Measurements from ENCODE around the gene FOXO1.

The FOXO1 gene

DNA sequence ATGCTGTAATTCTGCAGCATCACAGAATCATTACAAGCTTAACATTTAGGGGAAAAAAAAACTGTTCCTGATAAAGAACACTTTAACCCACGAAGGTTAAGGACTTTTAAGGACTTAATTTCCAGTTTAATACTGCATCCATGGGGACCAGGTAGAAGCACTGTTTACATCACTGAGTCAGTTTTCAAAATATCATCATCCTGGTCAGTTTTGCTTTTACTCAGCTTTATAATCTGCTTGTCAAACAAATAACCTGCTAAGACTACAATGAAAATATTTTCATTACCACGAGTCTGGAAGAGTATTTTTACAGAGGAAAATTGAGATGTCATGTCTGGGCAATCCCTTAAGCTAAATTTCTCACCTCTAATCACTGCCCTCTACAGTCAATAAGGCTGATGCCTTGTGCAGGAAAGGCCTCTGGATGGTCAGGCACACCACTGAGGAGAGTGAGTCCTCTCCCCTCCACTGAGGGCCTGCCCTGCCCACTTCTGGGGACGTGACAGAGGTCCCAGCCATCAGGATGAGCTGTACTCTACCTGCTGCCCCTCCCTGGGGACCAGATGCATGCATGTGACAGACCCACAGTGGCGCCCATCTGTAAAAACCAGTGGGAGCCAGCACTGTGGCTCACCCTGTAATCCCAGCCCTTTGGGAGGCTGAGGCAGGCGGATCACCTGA is 31.0 kb downstream of the FOXO1 start:
- DNase-seq = no peak

DNA sequence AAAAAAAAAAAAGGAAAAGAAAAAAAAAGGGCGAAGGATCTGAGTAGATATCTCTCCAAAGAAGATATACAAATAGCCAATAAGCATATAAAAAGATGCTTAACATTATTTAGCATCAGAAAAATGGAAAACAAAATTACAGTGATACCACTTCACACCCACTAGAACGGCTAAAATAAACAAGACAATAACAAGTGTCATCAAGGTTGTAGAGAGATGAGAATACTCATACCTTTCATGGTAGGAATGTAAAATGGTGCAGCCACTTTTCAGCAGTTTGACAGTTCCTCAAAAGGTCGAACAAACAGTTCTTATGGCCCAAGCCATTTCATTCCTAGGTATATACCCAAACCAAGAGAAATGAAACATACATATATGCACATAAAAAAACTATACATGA is 33.5 kb downstream of the FOXO1 start:
- DNase-seq = no peak

- DNase-seq = no peak
Observed at GRCh38 chr13:40631605-40632004, 34.8 kb downstream of the FOXO1 start.

DNA sequence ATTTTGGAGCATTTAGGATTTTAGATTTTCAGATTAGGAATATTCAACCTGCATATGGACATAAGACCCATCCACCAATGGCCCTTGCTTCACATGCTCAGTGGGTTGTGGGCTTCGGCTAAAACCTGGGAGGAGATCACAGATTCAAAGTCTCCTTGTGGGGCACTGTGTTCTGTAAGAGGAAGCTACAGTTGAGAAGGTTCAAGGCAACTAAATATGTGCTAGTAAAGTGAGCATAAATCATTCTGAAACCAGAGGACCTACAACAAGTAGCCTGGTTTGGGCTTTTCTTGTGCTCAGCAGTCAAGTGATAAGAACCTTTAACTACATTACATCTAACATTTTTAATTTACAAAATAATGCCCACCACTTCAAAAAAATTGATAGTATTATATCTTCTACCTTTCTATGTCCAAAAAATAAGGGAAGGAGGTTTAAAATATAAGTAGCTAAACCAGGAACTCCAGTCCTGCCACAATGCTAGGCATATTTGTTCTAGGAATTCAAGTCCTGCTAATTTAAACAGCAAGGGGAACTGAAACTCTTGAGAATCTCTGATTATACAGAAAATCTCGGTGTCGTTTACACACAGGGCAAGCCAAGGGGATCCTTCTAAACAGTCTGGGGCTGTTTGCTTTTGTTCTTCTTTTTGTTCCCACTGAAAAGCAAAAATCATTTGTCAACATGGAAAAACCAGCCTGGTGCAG is 36.6 kb downstream of the FOXO1 start:
- DNase-seq = no peak

DNA sequence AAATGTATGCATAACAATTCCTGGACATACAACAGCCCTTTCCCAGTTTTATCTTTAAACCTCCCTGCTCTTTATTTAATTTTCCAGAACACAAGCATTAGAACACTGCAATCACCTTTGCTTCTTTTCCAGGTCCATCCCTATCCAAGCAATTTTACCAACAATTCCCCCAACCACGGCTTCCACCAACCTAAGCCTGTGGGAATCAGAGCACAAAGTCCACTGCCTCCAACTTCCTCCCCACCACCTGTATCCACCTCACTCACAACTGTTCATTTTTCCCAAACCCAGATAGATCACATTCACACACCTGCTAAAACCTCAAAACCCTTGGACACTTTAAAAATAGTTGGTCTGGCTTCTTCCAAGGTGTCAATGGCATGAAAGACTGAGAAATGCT is 39.5 kb downstream of the FOXO1 start:
- DNase-seq = no peak

GRCh38 chr13:40626561-40626960 is 39.9 kb downstream of the FOXO1 start:
- no peak for DNase-seq

- DNase-seq = no peak
Observed at GRCh38 chr13:40624986-40625385, 41.5 kb downstream of the FOXO1 start.

DNA sequence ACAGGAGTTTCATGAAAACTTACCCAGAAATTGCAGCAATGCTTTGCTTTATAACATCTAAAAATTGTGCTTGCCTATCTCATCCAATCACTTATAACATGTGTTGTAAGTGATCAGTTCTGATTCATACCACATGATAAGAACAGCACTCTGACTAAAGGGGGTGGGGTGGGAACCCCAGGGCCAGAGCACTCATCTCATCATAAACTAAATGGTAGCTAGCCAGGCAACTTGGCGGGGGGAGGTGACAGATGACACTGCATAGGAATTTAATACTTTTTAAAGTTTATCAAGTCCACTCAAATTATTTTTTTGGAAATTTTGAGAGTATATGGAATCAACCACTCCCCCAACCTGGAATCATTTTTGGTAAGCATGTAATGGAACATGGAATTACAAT is 42.1 kb downstream of the FOXO1 start:
- no peak for DNase-seq

- DNase-seq = no peak
Observed at GRCh38 chr13:40622761-40623160, 43.7 kb downstream of the FOXO1 start.

GRCh38 chr13:40622246-40622645 is 44.2 kb downstream of the FOXO1 start:
- no peak for DNase-seq

DNA sequence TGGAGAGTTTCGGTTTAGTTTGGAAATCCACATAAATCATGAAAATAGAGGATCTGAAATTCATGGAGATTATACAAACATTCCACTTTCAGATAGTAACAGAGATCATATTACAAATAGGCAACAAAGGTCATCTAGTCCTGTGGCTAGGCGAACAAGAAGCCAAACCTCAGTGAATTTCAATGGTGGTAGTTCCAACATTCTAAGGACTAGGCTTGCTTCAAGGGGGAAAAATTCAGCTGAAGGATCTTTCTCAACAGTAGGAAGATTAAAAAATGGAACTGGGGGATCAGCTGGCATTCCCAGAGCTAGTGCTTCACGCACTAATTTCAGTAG is 47.0 kb downstream of the FOXO1 start:
- DNase-seq = no peak

GRCh38 chr13:40618581-40619478 is 47.6 kb downstream of the FOXO1 start:
- no peak for DNase-seq

DNA sequence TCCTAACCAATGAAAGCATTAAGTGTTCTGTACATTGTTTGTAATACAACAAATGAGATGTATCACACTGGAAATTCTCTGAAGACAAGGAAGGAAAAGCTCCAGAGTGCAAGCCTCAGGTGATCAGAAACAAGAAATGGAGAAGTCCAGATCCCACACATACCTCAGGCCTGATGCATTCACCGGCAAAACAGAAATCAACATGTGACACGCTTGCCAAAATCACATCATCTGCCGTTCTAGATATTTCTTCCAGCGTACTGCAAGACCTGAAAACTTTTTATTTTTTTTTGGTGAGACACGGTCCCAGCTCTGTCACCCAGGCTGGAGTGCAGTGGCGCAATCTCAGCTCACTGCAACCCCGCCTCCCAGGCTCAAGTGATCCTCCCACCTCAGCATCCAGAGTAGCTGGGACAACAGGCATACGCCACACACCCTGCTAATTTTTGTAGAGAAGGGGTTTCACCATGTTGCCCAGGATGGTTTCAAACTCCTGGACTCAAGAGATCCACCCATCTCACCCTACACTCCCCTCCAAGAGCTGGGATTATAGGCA is 48.6 kb downstream of the FOXO1 start:
- no peak for DNase-seq

GRCh38 chr13:40615619-40616018 is 50.8 kb downstream of the FOXO1 start:
- DNase-seq = no peak

- DNase-seq = no peak
Observed at GRCh38 chr13:40613914-40614313, 52.5 kb downstream of the FOXO1 start.

DNA sequence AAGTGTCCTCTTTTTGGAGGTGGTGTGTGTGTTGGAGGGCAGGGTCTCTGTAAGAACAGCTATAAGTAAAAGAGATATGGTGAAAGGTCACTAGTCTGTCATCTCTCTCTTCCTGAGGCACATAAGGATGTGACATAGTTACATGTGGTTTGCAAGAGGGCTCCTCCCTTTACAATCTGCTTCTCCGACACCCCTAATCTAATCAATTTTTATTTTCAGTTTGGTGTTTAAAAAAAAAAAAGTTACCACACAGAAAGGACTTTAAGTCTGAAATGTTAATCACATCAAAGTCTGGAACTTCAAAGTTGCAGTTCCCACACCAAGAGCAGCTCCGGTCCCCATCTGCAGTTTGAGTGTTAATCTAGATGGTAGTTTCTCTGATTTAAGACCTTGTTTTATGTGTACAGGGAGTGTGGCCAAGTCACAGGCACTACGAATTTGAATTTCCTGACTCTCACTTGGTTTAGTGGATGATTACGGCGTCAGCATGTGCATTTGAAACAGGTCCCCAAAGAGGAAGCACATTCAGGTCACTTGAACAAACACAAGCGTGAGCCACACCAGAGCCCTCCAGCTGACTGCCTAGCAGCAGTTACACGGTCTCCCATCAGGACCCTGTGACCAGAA is 53.1 kb downstream of the FOXO1 start:
- peak; percentile 74 for DNase-seq

GRCh38 chr13:40612041-40612440 is 54.4 kb downstream of the FOXO1 start:
- no peak for DNase-seq

DNA sequence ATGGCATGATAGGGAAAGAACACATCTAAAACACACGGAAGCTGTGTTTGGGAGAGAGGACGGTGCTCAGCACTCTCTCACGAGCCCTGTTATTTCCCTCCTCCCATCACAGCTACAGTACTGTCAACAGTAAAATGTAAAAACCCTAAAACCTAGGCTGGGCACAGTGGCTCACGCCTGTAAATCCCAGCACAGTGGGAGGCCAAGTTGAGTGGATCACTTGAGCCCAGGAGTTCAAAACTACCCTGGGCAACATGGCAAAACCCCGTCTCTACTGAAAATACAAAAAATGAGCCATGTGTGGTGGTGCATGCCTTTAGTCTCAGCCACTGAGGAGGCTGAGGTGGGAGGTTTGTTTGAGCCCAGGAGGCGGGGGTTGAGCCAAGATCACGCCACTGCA is 54.8 kb downstream of the FOXO1 start:
- DNase-seq = no peak

- no peak for DNase-seq
Observed at GRCh38 chr13:40611004-40611403, 55.4 kb downstream of the FOXO1 start.

GRCh38 chr13:40609972-40610726 is 56.3 kb downstream of the FOXO1 start:
- DNase-seq = no peak

DNA sequence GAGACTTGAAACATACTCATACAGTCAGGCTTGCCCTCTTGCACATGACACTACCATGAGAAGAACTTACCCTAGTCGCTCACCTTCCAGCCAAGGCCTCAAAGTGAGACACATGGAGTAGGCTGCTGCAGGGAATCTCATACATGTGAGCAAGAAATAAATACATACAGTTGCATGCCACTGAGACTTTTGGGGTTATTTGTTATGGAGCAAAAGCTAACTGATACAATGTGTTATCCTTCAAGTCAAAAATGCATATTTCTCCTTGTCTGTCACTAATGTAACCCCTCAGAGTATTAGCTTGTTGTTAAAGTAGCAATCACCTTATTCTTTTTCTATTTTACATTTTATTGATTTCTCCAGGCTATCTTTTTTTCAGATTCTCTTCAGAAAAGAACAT is 58.1 kb downstream of the FOXO1 start:
- no peak for DNase-seq

GRCh38 chr13:40605573-40605972 is 60.9 kb downstream of the FOXO1 start:
- no peak for DNase-seq

Measured in CD4-positive, alpha-beta T cell treated with Interleukin-15 for 1 hour (primary cell).